Neural crest cell (in vitro differentiated cells): ENCODE data around the gene CADM1. TPM values are rescaled to one million over a fixed set of nuclear protein-coding genes. Genes with fewer than 3 reads are reported as not detected.

Experiments used
- DNase-seq: peaks from one replicate; pipeline ENCODE4 v3.0.0; 2021; ENCODE audit warnings: low read depth, mixed read lengths, low spot score
- H3K27ac Mint-ChIP-seq: one replicate; pipeline ENCODE4 v1.8.0; 2021; ENCODE audit warnings: mild to moderate bottlenecking, mixed read lengths; ENCODE audit not compliant: unreplicated experiment
- H3K27me3 Mint-ChIP-seq: 2 replicates; pipeline ENCODE4 v1.8.0; 2021; ENCODE audit warnings: low read depth, mild to moderate bottlenecking, mixed read lengths
- H3K36me3 Mint-ChIP-seq: 2 replicates; pipeline ENCODE4 v1.8.0; 2021; ENCODE audit warnings: low read depth, mild to moderate bottlenecking, mixed read lengths
- H3K4me1 Mint-ChIP-seq: 2 replicates; pipeline ENCODE4 v1.8.0; 2021; ENCODE audit warnings: mixed read lengths
- H3K4me3 Mint-ChIP-seq: one replicate; pipeline ENCODE4 v1.8.0; 2021; ENCODE audit warnings: mild to moderate bottlenecking, mixed read lengths
- H3K9me3 Mint-ChIP-seq: 2 replicates; pipeline ENCODE4 v1.8.0; 2021; ENCODE audit warnings: mixed read lengths
- total RNA-seq: library from RNA; stranded (reverse); gene quantifications from 2 replicates; pipeline ENCODE4 v1.2.1, GENCODE V29; 2021
- TF ChIP-seq, protein P1 (sequence below): fragments of 200-600 bp; sonication (generic); conservative IDR thresholded peaks from 2 replicates; pipeline ENCODE4 v1.5.0; 2021; ENCODE audit warnings: antibody characterized with exemption, mild to moderate bottlenecking

The CADM1 gene
- total RNA-seq, 1 donor from 2014 or later, result 112 TPM

DNA sequence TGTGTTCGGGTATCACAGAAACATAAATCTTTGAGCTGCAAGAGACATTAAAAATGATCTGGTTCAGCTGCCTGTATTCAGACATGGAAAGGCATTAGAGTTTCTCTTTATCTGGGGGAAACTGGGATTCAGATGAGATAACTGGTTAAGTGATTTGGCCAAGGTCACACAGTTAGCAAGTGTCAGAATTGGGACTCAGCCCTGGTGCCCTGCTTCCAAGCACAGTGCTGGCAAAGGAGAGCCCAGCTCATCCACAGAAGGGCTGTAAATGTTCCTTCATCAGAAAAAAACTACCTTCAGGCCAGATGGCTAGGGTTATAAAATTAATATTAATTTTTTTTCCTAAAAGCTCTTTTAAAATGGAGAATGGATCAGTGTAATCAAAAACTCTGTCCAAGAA is 20.4 kb upstream of the CADM1 start:
- H3K27me3 Mint-ChIP-seq, result no peaks in the 10 kb centered on the region
- peaks cover 5% of the 10 kb centered on the region for H3K4me1 Mint-ChIP-seq
- no peaks in the 10 kb centered on the region for H3K9me3 Mint-ChIP-seq
- H3K36me3 Mint-ChIP-seq, result no peaks in the 10 kb centered on the region
- H3K4me3 Mint-ChIP-seq, result no peak overlapping the region
- TF ChIP-seq, protein P1, sequence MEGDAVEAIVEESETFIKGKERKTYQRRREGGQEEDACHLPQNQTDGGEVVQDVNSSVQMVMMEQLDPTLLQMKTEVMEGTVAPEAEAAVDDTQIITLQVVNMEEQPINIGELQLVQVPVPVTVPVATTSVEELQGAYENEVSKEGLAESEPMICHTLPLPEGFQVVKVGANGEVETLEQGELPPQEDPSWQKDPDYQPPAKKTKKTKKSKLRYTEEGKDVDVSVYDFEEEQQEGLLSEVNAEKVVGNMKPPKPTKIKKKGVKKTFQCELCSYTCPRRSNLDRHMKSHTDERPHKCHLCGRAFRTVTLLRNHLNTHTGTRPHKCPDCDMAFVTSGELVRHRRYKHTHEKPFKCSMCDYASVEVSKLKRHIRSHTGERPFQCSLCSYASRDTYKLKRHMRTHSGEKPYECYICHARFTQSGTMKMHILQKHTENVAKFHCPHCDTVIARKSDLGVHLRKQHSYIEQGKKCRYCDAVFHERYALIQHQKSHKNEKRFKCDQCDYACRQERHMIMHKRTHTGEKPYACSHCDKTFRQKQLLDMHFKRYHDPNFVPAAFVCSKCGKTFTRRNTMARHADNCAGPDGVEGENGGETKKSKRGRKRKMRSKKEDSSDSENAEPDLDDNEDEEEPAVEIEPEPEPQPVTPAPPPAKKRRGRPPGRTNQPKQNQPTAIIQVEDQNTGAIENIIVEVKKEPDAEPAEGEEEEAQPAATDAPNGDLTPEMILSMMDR, result no peak
- no peak overlapping the region for H3K27ac Mint-ChIP-seq
- DNase-seq, result no peak

DNA sequence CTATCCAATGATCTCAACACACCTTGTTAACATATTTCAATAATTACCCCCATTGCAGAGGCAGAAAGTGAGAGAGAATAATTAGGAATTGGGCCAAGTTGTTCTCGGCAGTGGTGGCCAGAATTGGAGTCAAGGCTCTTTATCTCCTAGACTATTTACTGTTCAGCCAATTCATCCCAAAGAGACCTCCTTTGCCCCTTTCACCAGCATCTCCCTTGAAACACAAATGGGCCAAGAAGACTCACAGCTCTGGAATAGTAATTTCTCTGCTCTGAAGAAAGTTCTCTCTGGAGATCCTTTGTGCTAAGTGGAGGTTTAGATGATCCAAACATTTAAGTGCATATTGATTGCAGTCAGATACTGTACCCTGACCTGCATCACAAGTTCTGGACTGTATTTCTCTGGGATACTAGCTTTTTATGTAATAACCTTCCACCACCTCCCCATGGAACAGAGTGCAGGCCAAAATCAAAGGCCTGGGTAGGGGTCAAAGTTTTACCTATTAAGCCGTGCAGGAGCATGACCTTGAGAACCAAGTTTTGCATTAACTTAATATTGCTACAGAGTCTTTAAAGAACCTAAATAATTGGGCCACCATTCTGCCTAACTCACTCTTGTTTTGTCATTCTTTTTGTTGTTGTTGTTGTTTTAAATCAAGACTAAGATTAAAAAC is 19.6 kb upstream of the CADM1 start:
- TF ChIP-seq, protein P1, result no peak
- H3K27ac Mint-ChIP-seq, result no peak overlapping the region
- H3K4me1 Mint-ChIP-seq, result peaks cover 9% of the 10 kb centered on the region
- H3K36me3 Mint-ChIP-seq, result no peaks in the 10 kb centered on the region
- H3K9me3 Mint-ChIP-seq, result no peaks in the 10 kb centered on the region
- H3K27me3 Mint-ChIP-seq, result no peaks in the 10 kb centered on the region
- no peak overlapping the region for H3K4me3 Mint-ChIP-seq
- DNase-seq, result no peak

DNA sequence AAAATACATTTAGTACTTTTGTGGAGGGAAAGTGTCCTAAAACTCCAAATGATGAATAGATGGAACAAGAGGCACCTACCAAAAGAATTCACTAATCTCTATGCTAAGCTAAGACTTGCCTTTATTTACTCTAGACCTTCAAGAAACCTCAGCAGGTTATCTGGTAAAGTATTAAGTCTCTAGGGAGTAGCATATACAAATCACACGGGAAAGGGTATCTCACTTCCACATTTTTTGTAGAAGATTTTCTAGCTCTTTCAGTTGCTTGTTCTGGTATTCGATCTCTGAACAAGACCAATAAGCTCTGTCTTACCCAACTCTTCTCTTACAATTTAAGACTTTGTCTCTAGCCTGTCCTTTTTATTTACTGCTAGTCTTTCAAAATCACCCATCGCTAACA is 18.1 kb upstream of the CADM1 start:
- no peaks in the 10 kb centered on the region for H3K27me3 Mint-ChIP-seq
- H3K36me3 Mint-ChIP-seq, result no peaks in the 10 kb centered on the region
- DNase-seq, result no peak
- no peaks in the 10 kb centered on the region for H3K9me3 Mint-ChIP-seq
- no peak overlapping the region for H3K4me3 Mint-ChIP-seq
- H3K4me1 Mint-ChIP-seq, result peaks cover 5% of the 10 kb centered on the region
- no peak overlapping the region for H3K27ac Mint-ChIP-seq
- TF ChIP-seq, protein P1, result no peak

DNA sequence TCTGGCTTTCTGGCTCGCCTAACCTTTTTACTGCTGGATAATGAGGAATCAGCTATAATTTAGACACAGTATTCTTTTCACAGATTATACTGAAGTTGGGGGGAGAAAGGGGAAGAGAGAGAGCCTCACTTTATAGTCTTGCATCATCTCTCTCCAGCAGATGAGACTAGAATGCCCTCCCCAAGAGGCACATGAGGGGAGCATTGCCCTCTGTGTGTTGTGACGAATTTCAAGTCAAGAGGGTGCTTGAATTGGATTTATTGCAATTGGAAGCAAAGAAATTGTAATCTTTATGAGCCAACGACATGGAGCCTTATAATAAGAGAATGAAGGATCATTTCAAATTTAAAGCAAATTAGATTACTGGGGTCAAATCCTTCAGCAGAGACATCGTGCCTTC is 17.6 kb upstream of the CADM1 start:
- Mint-ChIP-seq H3K27ac (no peak overlapping the region), H3K4me1 (peaks cover 5% of the 10 kb centered on the region), H3K4me3 (no peak overlapping the region), H3K36me3 (no peaks in the 10 kb centered on the region), H3K27me3 (no peaks in the 10 kb centered on the region), H3K9me3 (no peaks in the 10 kb centered on the region)
- no peak for DNase-seq
- TF ChIP-seq, protein P1, result no peak

DNA sequence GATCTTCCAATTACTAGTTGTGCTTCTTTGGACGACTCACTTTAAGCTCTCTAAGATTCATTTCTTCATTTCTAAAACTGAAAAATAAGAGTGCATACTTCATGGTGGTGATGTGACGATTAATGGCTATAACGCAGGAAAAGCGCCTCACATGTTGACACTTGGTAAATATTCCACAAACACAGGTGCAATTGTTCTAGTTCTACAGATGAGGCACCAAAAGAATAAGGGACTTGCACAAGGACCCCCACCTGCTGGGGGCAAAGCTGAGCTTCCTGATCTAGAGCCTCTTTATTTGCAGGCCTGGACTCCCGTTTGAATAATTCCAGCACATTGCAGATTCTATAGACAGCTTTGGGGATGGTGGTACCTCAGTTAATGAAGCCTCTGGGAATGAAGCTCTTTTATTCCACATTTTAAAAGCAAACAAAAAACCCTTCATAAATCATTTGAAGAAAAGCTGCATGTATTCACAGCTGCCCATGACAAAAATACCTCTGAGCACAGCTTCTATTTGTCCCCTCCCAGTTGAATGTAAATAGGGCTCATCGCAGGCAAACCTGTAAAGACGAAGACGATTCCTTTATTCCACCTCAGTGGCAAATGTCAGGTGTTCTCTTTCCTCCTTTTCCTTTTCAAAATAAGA is 14.9 kb upstream of the CADM1 start:
- Mint-ChIP-seq H3K36me3 (no peaks in the 10 kb centered on the region), H3K27ac (no peak overlapping the region), H3K9me3 (no peaks in the 10 kb centered on the region), H3K4me1 (peaks cover 10% of the 10 kb centered on the region), H3K4me3 (no peak overlapping the region), H3K27me3 (no peaks in the 10 kb centered on the region)
- TF ChIP-seq, protein P1, result no peak
- DNase-seq, result no peak
